Neural progenitor cell (in vitro differentiated cells): ENCODE data around the gene ERBB4. TPM values are rescaled to one million over a fixed set of nuclear protein-coding genes. Genes with fewer than 3 reads are reported as not detected.
"Not testable (repeated sequence)": the region's sequence is repeated elsewhere in the genome, so short reads cannot be mapped to it uniquely, and the experiment has no call there.

Experiments
- DNase-seq: peaks from one replicate; pipeline ENCODE4 v3.0.0-alpha.2; 2016; ENCODE audit warnings: low spot score
- H2AFZ ChIP-seq: fragments of 200-600 bp; sonication (generic); replicated peaks from 2 replicates; pipeline ENCODE4 v1.6.1; 2016; ENCODE audit warnings: antibody characterized with exemption
- H3F3A ChIP-seq: fragments of 200-600 bp; sonication (generic); 2 replicates; pipeline ENCODE4 v1.6.1; 2016; ENCODE audit warnings: antibody characterized with exemption, low read depth
- H3K27ac ChIP-seq: fragments of 200-600 bp; sonication (generic); 2 replicates; pipeline ENCODE4 v1.5.1; 2016; ENCODE audit warnings: mild to moderate bottlenecking
- H3K27me3 ChIP-seq: fragments of 200-600 bp; sonication (generic); 2 replicates; pipeline ENCODE4 v1.6.1; 2016; ENCODE audit warnings: mild to moderate bottlenecking, moderate library complexity
- H3K36me3 ChIP-seq: fragments of 200-600 bp; sonication (generic); 2 replicates; pipeline ENCODE4 v1.5.1; 2016
- H3K4me1 ChIP-seq: fragments of 200-600 bp; sonication (generic); 2 replicates; pipeline ENCODE4 v1.6.1; 2016; ENCODE audit warnings: mixed run types
- H3K4me2 ChIP-seq: fragments of 200-600 bp; sonication (generic); 2 replicates; pipeline ENCODE4 v1.6.1; 2016
- H3K4me3 ChIP-seq: fragments of 200-600 bp; sonication (generic); 2 replicates; pipeline ENCODE4 v1.5.1; 2016
- H3K79me2 ChIP-seq: fragments of 200-600 bp; sonication (generic); 2 replicates; pipeline ENCODE4 v1.6.1; 2016; ENCODE audit warnings: low read depth
- H3K9ac ChIP-seq: fragments of 200-600 bp; sonication (generic); 2 replicates; pipeline ENCODE4 v1.6.1; 2016
- H3K9me3 ChIP-seq: fragments of 200-600 bp; sonication (generic); 2 replicates; pipeline ENCODE4 v1.5.1; 2016; ENCODE audit warnings: low read depth
- H4K20me1 ChIP-seq: fragments of 200-600 bp; sonication (generic); 2 replicates; pipeline ENCODE4 v1.6.1; 2016; ENCODE audit warnings: low read depth
- H3K27ac Mint-ChIP-seq: 3 replicates; pipeline ENCODE4 v1.8.0; 2021; ENCODE audit warnings: mixed read lengths
- H3K27me3 Mint-ChIP-seq: 2 replicates; pipeline ENCODE4 v1.8.0; 2022; ENCODE audit warnings: low read depth, mild to moderate bottlenecking, inconsistent platforms, moderate library complexity, mixed read lengths; ENCODE audit not compliant: insufficient read depth
- H3K36me3 Mint-ChIP-seq: 3 replicates; pipeline ENCODE4 v1.8.0; 2021; ENCODE audit warnings: mixed read lengths
- H3K4me1 Mint-ChIP-seq: 3 replicates; pipeline ENCODE4 v1.8.0; 2021; ENCODE audit warnings: mixed read lengths
- H3K4me3 Mint-ChIP-seq: 3 replicates; pipeline ENCODE4 v1.8.0; 2021; ENCODE audit warnings: mild to moderate bottlenecking, moderate library complexity, mixed read lengths
- H3K9me3 Mint-ChIP-seq: 3 replicates; pipeline ENCODE4 v1.8.0; 2020; ENCODE audit warnings: mixed read lengths
- EZH2 ChIP-seq: fragments of 200-600 bp; sonication (generic); IDR thresholded peaks from 2 replicates; pipeline ENCODE4 v1.6.1; 2017; ENCODE audit warnings: antibody characterized with exemption, mild to moderate bottlenecking, moderate library complexity
- EZH2phosphoT487 ChIP-seq: fragments of 200-600 bp; sonication (generic); IDR thresholded peaks from 2 replicates; pipeline ENCODE4 v1.6.1; 2017; ENCODE audit warnings: antibody characterized with exemption
- total RNA-seq: library from RNA; depleted of rRNA; stranded (reverse); fragments of >200 nt; gene quantifications from 2 replicates; pipeline ENCODE4 v1.2.3, GENCODE V29; 2015; ENCODE audit warnings: low replicate concordance
- TF ChIP-seq, protein P1 (sequence below): fragments of 200-600 bp; sonication (generic); IDR thresholded peaks from 2 replicates; pipeline ENCODE4 v1.5.1; 2017; ENCODE audit warnings: antibody characterized with exemption, mild to moderate bottlenecking

Gene ERBB4
- total RNA-seq, 1 donor from 2014 or later = 1.5 TPM

DNA sequence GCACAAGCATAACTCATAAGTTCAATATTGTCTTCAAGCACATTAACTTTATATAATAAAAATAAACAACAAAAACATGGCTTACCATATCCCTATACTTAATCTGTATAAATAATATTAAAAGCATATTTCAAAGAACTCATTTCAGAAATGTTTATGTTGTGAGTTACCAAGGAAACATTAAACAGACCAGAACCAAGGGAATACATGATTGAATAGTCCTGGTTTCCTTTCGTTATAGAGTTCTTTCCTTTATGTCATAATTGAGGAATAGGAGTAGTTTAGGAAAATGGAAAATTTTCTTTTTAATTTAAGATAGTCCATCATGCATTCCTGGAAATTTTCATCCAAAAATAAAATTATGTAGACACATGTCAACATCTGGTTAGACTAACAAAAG lies 343.0 kb downstream of the ERBB4 start:
- H3F3A ChIP-seq = peaks cover 10% of the 10 kb centered on the region
- H3K4me1 Mint-ChIP-seq = no peaks in the 10 kb centered on the region
- no peaks in the 10 kb centered on the region for H3K9me3 ChIP-seq
- peaks cover 2% of the 10 kb centered on the region for H3K36me3 Mint-ChIP-seq
- H3K27me3 Mint-ChIP-seq = no peaks in the 10 kb centered on the region
- no peak overlapping the region for H3K9ac ChIP-seq
- TF ChIP-seq EZH2 = no peak
- no peaks in the 10 kb centered on the region for H3K79me2 ChIP-seq
- no peak overlapping the region for H3K4me3 Mint-ChIP-seq
- no peak overlapping the region for H3K27ac Mint-ChIP-seq
- no peak overlapping the region for H3K4me2 ChIP-seq
- DNase-seq = no peak
- no peaks in the 10 kb centered on the region for H3K36me3 ChIP-seq
- H3K9me3 Mint-ChIP-seq = no peaks in the 10 kb centered on the region
- no peak overlapping the region for H3K27ac ChIP-seq
- no peaks in the 10 kb centered on the region for H3K27me3 ChIP-seq
- no peaks in the 10 kb centered on the region for H4K20me1 ChIP-seq
- H3K4me3 ChIP-seq = no peak overlapping the region
- H2AFZ ChIP-seq = no peak overlapping the region
- no peaks in the 10 kb centered on the region for H3K4me1 ChIP-seq

DNA sequence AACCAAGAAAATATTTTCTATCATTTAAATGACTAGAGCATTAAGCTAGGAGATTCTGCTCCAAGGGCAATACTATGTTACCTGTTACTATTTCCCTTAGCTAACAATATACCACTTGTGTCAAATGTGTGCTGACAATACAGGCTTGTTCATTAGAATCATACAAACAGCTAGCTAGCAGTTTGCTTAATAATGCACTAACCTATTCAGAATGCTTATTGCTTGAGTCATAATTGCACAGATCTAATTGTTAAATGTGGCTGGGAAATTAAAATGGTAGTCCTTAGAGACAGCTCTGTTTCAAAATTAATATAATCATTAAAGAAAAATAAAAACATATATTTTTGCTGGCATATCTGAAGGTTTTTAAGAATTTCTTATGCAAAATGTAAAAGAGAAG lies 344.2 kb downstream of the ERBB4 start:
- Mint-ChIP-seq H3K36me3 (peaks cover 2% of the 10 kb centered on the region), H3K27me3 (no peaks in the 10 kb centered on the region), H3K9me3 (no peaks in the 10 kb centered on the region), H3K27ac (no peak overlapping the region), H3K4me3 (no peak overlapping the region), H3K4me1 (no peaks in the 10 kb centered on the region)
- DNase-seq = no peak
- H3K36me3 ChIP-seq = no peaks in the 10 kb centered on the region
- H3K27ac ChIP-seq = no peak overlapping the region
- H3K79me2 ChIP-seq = no peaks in the 10 kb centered on the region
- TF ChIP-seq, protein P1, sequence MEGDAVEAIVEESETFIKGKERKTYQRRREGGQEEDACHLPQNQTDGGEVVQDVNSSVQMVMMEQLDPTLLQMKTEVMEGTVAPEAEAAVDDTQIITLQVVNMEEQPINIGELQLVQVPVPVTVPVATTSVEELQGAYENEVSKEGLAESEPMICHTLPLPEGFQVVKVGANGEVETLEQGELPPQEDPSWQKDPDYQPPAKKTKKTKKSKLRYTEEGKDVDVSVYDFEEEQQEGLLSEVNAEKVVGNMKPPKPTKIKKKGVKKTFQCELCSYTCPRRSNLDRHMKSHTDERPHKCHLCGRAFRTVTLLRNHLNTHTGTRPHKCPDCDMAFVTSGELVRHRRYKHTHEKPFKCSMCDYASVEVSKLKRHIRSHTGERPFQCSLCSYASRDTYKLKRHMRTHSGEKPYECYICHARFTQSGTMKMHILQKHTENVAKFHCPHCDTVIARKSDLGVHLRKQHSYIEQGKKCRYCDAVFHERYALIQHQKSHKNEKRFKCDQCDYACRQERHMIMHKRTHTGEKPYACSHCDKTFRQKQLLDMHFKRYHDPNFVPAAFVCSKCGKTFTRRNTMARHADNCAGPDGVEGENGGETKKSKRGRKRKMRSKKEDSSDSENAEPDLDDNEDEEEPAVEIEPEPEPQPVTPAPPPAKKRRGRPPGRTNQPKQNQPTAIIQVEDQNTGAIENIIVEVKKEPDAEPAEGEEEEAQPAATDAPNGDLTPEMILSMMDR = no peak
- TF ChIP-seq EZH2 = no peak
- TF ChIP-seq EZH2phosphoT487 = no peak
- no peak overlapping the region for H3K4me3 ChIP-seq
- H4K20me1 ChIP-seq = no peaks in the 10 kb centered on the region
- H2AFZ ChIP-seq = no peak overlapping the region
- H3K27me3 ChIP-seq = no peaks in the 10 kb centered on the region
- H3K4me2 ChIP-seq = no peak overlapping the region
- H3K9ac ChIP-seq = no peak overlapping the region
- H3F3A ChIP-seq = peaks cover 10% of the 10 kb centered on the region
- no peaks in the 10 kb centered on the region for H3K4me1 ChIP-seq
- H3K9me3 ChIP-seq = no peaks in the 10 kb centered on the region

DNA sequence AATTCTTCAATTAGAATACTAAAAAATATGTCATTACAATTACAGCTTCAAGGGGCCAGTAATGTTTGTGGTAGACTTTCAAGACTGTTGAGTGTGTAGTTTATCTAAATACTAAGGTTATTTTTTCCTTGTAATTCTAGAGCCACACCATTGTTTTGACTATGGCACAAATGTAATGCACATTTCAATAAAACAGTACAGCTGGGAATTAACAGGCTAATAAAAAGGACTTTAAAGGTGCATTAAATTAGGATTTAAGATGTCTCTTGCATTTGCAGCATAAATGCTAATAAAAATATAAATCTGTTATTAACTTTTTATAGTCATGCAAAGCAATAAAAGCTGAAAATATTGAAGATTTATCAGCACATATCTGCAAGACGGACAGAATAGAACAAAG lies 344.8 kb downstream of the ERBB4 start:
- DNase-seq = no peak
- peaks cover 3% of the 10 kb centered on the region for H3K36me3 Mint-ChIP-seq
- no peaks in the 10 kb centered on the region for H3K27me3 ChIP-seq
- H3K4me3 Mint-ChIP-seq = no peak overlapping the region
- H3K27ac Mint-ChIP-seq = no peak overlapping the region
- H3K9me3 ChIP-seq = no peaks in the 10 kb centered on the region
- H3K79me2 ChIP-seq = no peaks in the 10 kb centered on the region
- no peaks in the 10 kb centered on the region for H3K4me1 Mint-ChIP-seq
- H2AFZ ChIP-seq = no peak overlapping the region
- H3K27me3 Mint-ChIP-seq = no peaks in the 10 kb centered on the region
- TF ChIP-seq, protein P1 = no peak
- TF ChIP-seq EZH2 (no peak), EZH2phosphoT487 (no peak)
- H3K9ac ChIP-seq = no peak overlapping the region
- H3K4me2 ChIP-seq = no peak overlapping the region
- no peaks in the 10 kb centered on the region for H3K4me1 ChIP-seq
- H4K20me1 ChIP-seq = no peaks in the 10 kb centered on the region
- no peak overlapping the region for H3K4me3 ChIP-seq
- no peaks in the 10 kb centered on the region for H3K36me3 ChIP-seq
- H3F3A ChIP-seq = peaks cover 10% of the 10 kb centered on the region
- H3K9me3 Mint-ChIP-seq = no peaks in the 10 kb centered on the region
- no peak overlapping the region for H3K27ac ChIP-seq

DNA sequence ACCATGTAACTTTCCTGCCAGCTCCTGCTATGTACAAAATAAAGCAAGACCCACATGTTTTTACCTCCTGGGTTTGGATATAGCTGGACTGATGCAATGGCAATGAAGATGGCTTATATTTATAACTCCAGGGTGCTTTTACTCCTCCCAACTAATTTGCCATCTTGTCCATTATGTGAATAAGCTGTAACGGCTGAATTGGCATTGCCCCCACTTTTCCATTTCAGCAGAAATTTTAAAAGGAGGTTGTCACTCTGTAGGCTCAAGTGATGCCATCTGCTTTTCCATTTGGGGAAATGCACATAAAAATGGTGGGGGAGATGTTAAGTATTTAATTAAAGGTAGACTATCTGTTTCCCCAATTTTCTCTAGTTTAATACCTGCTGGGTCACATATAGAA lies 345.5 kb downstream of the ERBB4 start:
- Histone ChIP-seq H3K36me3 (no peaks in the 10 kb centered on the region), H3F3A (peaks cover 10% of the 10 kb centered on the region), H3K4me3 (no peak overlapping the region), H3K4me2 (no peak overlapping the region), H3K79me2 (no peaks in the 10 kb centered on the region), H4K20me1 (no peaks in the 10 kb centered on the region), H3K9me3 (no peaks in the 10 kb centered on the region), H3K27ac (no peak overlapping the region), H2AFZ (no peak overlapping the region), H3K4me1 (no peaks in the 10 kb centered on the region), H3K27me3 (no peaks in the 10 kb centered on the region), H3K9ac (no peak overlapping the region)
- no peaks in the 10 kb centered on the region for H3K9me3 Mint-ChIP-seq
- no peak overlapping the region for H3K4me3 Mint-ChIP-seq
- DNase-seq = no peak
- H3K4me1 Mint-ChIP-seq = no peaks in the 10 kb centered on the region
- no peaks in the 10 kb centered on the region for H3K27me3 Mint-ChIP-seq
- peaks cover 3% of the 10 kb centered on the region for H3K36me3 Mint-ChIP-seq
- H3K27ac Mint-ChIP-seq = no peak overlapping the region
- TF ChIP-seq EZH2phosphoT487 = no peak
- TF ChIP-seq, protein P1 = no peak
- no peak for TF ChIP-seq EZH2

DNA sequence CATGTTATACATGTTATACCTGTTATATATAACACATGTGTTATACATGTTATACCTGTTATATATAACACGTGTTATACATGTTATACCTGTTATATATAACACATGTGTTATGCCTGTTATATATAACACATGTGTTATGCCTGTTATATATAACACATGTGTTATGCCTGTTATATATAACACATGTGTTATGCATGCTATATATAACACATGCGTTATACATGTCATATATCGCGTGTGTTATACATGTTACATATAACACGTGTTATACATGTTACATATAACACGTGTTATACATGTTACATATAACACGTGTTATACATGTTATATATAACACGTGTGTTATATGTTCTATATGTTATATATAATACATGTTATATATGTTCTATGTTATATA lies 347.2 kb downstream of the ERBB4 start:
- not testable (repeated sequence) for H3K36me3 Mint-ChIP-seq, H3K27me3 ChIP-seq, H3K9me3 Mint-ChIP-seq, H3K4me3 ChIP-seq, H4K20me1 ChIP-seq, H3K27me3 Mint-ChIP-seq, H3K36me3 ChIP-seq, H3K79me2 ChIP-seq, H3K4me1 Mint-ChIP-seq, H2AFZ ChIP-seq, H3K27ac Mint-ChIP-seq, H3K27ac ChIP-seq, H3K4me2 ChIP-seq, DNase-seq, H3K4me3 Mint-ChIP-seq, H3K9me3 ChIP-seq, H3K9ac ChIP-seq, H3K4me1 ChIP-seq
- peaks cover 10% of the 10 kb centered on the region for H3F3A ChIP-seq
